GM19025 (cell line): ENCODE data around the gene KCNJ18.
"Not testable (repeated sequence)": the region's sequence is repeated elsewhere in the genome, so short reads cannot be mapped to it uniquely, and the experiment has no call there.

Source experiments
- ATAC-seq: cut with Tn5 transposase; IDR thresholded peaks from one replicate; pipeline ENCODE4 v1.9.1; 2021; ENCODE audit warnings: mild to moderate bottlenecking, low read depth, moderate library complexity; ENCODE audit not compliant: unreplicated experiment

Gene KCNJ18

DNA sequence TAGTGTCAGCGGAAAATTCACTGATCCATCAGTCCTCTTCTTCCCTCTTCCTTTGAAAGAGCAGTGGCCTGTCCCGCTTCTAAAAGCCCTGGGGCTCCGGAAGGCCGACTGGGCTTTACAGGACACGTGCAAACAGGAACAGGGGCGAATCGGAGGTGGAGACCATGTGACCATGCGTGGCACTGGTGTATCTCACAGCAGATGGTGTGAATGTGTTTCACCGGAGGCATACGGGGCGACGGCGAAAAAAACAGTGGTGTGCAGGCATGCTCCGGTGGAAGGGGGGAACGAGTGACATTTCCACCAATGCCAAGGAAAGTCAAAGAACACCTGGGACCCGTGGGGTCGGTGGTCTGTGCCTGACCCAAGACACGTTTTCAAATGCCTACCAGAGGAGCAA lies 8.4 kb upstream of the KCNJ18 start:
- ATAC-seq, result not testable (repeated sequence)

- ATAC-seq, result not testable (repeated sequence)
Observed at GRCh38 chr17:21684384-21684783, 7.9 kb upstream of the KCNJ18 start.

DNA sequence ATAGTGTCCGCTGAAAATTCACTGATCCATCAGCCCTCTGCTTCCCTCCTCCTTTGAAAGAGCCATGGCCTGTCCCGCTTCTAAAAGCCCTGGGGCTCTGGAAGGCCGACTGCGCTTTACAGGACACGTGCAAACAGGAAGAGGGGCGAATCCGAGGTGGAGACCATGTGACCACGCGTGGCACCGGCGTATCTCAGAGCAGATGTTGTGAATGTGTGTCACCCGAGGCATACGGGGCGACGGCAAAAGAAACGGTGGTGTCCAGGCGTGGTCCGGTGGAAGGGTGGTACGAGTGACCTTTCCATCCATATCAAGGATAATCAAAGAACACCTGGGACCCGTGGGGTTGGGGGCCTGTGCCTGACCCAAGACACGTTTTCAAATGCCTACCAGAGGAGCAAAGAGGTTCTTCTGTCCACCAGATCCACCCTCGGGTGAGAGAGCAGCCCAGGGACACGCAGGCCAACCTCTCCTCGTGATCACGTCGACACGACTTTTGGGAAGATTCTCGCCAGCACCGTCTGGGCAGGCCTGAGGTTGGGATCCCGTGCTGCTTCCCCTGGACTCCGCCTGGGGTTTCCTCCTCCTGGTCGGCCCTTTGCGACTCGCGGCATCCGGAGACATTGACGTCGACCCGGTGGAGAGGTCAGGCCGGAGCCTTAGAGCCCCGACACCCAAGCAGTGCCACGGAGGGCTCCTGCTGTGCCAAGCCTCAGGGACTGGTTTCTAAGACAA lies 7.1 kb upstream of the KCNJ18 start:
- ATAC-seq, result not testable (repeated sequence)

GRCh38 chr17:21686165-21687015 lies 5.9 kb upstream of the KCNJ18 start:
- no peak for ATAC-seq

DNA sequence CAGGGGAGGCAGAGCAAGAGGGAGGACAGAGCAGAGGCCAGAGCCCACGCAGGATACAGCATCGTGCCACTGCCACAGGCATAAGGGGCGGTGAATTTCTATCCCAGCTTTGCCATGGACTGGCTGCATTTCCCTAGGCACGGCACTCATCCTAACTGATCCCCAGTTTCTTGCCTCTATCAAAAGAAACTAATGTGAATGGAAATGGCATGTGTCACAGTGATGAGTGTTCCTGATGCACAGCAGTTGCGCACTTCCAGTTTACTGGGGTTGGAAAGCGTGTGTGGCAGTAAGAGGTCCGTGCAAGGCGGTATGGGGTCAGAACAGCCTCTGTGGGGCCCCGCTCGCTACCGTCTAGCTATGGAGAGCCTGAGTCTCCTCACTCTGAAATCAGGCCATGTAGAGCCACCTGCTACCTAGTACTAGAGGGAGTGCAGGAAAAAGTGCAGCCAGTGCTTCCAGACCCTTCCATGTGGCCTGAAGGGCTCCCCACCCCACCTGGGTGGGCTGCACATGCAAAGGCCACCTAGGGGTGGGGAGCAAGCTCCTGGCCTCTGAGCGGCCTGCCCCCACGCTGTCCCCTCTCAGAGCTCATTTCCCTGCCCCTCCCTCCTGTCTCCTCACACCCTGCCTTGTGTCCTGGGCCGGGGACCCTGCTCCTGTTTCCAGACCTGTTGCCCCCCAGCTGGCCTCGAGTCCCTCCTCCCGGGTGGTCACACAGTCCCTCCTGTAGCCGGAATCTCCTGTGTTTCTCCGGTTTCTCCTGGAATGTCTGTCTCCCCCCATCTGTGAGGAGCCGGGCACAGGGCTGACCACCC lies 5.0 kb upstream of the KCNJ18 start:
- ATAC-seq, result no peak

DNA sequence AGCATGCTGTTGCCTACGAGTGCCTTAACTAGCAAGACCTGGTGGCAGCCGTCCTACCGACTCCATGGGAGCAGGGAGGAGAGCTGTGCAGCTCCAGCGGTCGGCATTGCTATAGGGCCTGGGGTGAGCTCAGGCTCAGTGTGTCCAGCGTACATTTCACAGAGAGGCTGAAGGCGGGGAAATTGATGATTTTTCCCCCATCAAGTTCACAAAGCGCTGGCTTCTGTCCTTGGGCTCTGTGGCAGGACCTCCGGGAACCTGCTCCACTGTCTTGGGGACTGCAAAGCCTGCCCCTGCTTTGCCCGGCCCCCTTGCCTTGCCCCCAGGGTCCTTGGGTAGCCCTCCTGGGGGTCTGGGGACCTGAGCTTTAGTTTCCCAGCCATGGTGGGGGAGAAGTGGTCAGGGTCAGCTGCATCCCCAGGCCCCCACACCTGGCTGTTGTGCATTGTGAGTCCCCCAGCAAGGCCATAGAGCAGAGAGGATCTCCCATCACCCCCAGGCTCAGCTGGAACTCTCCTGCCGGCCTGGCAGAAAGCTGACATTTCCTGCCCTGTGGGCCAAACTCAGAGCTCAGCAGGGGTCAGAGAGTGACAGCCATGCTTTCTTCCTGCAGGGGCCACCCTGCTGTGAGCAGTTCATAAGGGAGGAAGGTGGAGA lies 3.9 kb upstream of the KCNJ18 start:
- ATAC-seq, result no peak

DNA sequence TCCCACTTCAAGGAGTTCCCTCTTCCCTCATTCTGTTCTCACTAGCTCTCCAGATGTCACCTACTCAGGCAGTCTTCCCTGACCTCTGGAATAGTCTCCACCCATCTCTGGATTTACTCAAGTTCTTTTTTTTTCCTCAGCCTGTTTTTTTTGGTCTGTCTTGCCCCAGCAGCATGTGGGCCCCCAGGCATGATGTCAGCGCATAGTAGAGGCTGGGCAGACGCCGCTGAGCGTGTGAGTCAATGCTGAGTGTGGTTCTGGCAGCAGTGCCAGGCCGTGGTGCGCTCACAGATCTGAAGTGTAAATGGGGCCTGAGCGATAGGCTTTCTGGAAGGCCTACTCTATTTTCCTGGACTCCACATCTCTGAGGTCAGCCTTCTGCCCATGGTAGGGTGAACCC lies 2.7 kb upstream of the KCNJ18 start:
- no peak for ATAC-seq

- ATAC-seq, result not testable (repeated sequence)
Observed at GRCh38 chr17:21690811-21691210, 1.5 kb upstream of the KCNJ18 start.

- ATAC-seq, result not testable (repeated sequence)
Observed at GRCh38 chr17:21691481-21691880, 842 bp upstream of the KCNJ18 start.

DNA sequence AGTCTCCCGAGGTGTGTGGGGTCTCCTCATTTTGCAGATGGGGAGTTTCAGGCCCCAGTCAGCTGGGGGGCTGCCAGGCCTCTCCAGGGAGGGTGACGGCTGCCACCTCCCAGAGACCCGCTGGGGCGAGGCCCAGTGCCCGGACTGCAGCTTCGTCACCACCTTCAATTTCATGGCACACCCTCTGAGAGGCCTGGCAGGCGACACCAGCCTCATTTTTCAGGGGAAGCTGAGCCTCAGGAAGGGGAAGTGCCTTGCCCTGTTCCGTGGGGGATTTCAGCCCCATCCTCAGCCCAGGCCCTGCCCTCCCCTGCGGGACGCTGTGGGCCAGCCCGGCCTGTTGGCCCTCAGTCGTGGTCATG lies 362 bp downstream of the KCNJ18 start:
- ATAC-seq, result not testable (repeated sequence)

DNA sequence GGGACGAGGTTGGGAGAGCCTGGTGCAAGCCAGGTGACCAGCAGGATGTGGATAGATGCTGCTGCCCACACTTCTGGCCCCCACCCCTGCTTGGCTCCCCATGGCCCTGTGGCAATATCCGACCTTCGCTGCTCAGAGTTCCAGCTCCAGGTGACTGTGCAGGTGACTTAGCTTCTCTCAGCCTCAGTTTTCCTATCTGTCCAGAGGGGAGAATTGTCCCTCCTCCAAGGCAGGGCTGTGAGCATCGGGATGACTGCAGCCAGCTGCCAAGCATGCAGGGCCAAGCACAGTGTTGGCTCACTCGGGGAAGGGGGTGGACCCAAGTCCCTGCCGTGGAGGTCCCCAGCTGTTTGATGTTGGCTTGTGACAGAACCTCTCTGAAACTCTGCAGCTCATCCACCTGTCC lies 1.1 kb downstream of the KCNJ18 start:
- ATAC-seq, result not testable (repeated sequence)

DNA sequence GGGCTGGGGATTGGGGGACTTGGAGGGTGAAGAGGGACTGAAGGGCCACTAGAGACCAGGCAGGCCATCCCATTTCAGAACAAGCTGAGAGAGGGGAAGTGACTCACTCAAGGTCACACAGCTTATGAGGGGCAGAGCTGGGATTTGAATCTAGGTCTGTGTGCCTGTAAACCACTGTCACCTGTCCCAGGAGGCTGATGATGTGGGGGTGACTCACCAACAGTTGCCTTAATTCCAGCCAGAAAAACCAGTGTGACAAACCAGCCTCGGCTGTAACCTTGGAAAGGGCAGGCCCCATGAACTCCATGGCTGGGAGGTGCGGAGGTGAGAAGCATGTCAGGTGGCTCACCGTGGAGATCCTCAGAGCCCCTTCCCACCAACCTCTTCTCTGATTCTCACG lies 1.6 kb downstream of the KCNJ18 start:
- not testable (repeated sequence) for ATAC-seq

DNA sequence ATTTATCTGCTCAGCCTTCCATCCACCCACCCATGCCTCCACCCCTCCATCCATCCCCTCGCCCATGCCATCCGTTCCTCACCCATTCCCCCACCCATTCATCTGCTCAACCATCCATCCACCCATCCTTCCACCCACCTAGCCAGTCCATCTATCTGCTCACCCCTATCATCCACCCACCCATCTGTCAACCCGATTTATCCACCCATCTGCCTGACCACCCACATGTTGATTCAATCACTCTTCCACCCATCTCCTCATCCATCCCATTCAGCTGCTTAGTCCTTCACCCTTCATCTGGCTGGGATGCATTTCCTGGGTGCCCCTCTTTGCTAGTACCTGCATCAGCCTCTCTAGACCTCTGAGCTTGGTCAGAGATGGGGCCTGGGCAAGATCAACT lies 3.9 kb downstream of the KCNJ18 start:
- not testable (repeated sequence) for ATAC-seq

DNA sequence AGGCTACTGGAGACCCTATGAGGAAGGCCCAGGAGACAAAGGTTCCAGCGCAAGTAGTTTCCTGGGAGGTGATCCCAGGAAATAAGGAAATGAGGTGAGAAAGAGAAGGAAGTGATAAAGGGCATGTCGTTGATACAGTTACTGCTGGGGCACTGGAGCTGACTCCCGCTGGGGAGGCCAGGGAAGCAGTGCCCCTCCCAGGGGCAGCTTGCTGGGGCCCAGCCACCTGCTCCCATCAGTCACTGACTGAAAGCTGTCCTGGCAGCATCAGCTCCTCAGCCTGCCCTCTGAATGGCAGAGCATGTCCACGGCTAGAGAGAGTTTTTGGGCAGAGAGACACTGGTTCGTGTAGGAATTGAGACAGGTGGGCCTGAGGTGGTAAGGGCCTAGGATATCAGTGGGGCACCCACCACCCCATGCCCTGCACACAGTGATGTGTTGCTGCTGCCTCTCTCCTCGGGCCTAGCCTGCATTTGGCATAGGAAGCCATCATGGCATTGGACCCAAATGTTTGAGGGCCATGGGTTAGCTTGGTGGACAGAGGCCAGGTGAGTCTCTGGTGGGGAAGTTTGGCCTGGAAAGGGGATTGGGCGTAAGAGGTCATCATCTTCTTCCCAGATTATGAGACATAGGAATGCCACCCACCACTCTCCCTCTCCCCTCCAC lies 4.7 kb downstream of the KCNJ18 start:
- ATAC-seq, result not testable (repeated sequence)

- ATAC-seq, result not testable (repeated sequence)
Observed at GRCh38 chr17:21697508-21697860, 5.2 kb downstream of the KCNJ18 start.

- not testable (repeated sequence) for ATAC-seq
Observed at GRCh38 chr17:21698437-21699075, 6.2 kb downstream of the KCNJ18 start.

GRCh38 chr17:21699124-21699523 lies 6.8 kb downstream of the KCNJ18 start:
- not testable (repeated sequence) for ATAC-seq

DNA sequence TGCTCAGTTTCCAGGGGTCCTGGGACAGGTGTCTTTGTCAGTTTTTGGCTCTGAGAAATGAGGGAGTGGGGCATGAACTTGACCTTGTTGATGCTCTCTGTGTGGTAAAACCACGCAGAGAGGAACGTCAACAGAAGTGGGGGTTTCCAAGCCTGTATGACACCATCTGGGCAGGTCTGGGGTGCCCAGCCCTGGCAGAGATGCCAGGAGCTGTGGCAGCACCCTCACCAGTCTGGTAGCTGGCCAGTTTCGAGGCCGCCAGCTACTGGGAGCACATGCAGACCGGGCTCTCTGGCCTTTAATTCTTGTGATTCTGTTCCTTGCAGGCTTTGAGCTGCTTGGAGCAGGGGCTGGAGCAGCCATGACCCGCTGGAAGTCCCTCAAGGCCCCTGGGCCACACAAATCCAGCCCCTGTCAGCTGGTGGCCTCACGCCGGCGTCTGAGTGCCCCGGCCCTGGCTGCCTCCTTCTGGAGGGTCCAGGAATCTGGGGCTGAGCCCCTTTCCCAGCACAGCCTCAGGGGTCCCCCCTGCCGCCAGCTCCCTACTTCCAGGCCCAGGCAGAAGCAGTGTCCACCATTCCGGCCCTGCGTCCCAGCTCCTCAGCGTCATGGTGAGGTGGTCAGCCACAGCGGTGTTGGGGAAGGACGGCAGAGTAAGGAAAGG lies 7.4 kb downstream of the KCNJ18 start:
- ATAC-seq, result not testable (repeated sequence)

GRCh38 chr17:21701090-21701489 lies 8.8 kb downstream of the KCNJ18 start:
- ATAC-seq, result not testable (repeated sequence)
